Stimulated activated naive CD8-positive, alpha-beta T cell treated with anti-CD3 and anti-CD28 coated beads, Interleukin-15, Interleukin-2, amounts not matched to agents 100 ng/mL and 50 ng/mL, for 24 hours (primary cell): ENCODE data around the gene BEST1.
"Not testable (repeated sequence)": the region's sequence is repeated elsewhere in the genome, so short reads cannot be mapped to it uniquely, and the experiment has no call there.

Source experiments
- H3K27ac Mint-ChIP-seq: one replicate; pipeline ENCODE4 v1.8.0; 2021; ENCODE audit warnings: mild to moderate bottlenecking, mixed read lengths
- H3K27me3 Mint-ChIP-seq: one replicate; pipeline ENCODE4 v1.8.0; 2021; ENCODE audit warnings: mixed read lengths
- H3K36me3 Mint-ChIP-seq: one replicate; pipeline ENCODE4 v1.8.0; 2021; ENCODE audit warnings: low read depth, mixed read lengths
- H3K4me1 Mint-ChIP-seq: one replicate; pipeline ENCODE4 v1.8.0; 2021; ENCODE audit warnings: low read depth, mixed read lengths
- H3K4me3 Mint-ChIP-seq: one replicate; pipeline ENCODE4 v1.8.0; 2021; ENCODE audit warnings: mild to moderate bottlenecking, mixed read lengths
- H3K9me3 Mint-ChIP-seq: one replicate; pipeline ENCODE4 v1.8.0; 2021; ENCODE audit warnings: mixed read lengths

The BEST1 gene

GRCh38 chr11:61996933-61997332 lies 46.8 kb downstream of the BEST1 start:
- peaks cover 14% of the 10 kb centered on the region for H3K36me3 Mint-ChIP-seq
- H3K27me3 Mint-ChIP-seq: no peaks in the 10 kb centered on the region
- peaks cover 12% of the 10 kb centered on the region for H3K9me3 Mint-ChIP-seq
- no peak overlapping the region for H3K27ac Mint-ChIP-seq
- no peak overlapping the region for H3K4me3 Mint-ChIP-seq
- H3K4me1 Mint-ChIP-seq: no peaks in the 10 kb centered on the region

- Mint-ChIP-seq H3K27me3 (no peaks in the 10 kb centered on the region), H3K9me3 (peaks cover 12% of the 10 kb centered on the region), H3K36me3 (peaks cover 14% of the 10 kb centered on the region), H3K27ac (no peak overlapping the region), H3K4me3 (no peak overlapping the region), H3K4me1 (no peaks in the 10 kb centered on the region)
Observed at GRCh38 chr11:61999141-61999975, 49.2 kb downstream of the BEST1 start.

GRCh38 chr11:62000539-62001446 lies 50.6 kb downstream of the BEST1 start:
- peaks cover 12% of the 10 kb centered on the region for H3K9me3 Mint-ChIP-seq
- no peak overlapping the region for H3K27ac Mint-ChIP-seq
- H3K27me3 Mint-ChIP-seq: peaks cover 6% of the 10 kb centered on the region
- H3K4me3 Mint-ChIP-seq: no peak overlapping the region
- H3K36me3 Mint-ChIP-seq: peaks cover 14% of the 10 kb centered on the region
- H3K4me1 Mint-ChIP-seq: no peaks in the 10 kb centered on the region

DNA sequence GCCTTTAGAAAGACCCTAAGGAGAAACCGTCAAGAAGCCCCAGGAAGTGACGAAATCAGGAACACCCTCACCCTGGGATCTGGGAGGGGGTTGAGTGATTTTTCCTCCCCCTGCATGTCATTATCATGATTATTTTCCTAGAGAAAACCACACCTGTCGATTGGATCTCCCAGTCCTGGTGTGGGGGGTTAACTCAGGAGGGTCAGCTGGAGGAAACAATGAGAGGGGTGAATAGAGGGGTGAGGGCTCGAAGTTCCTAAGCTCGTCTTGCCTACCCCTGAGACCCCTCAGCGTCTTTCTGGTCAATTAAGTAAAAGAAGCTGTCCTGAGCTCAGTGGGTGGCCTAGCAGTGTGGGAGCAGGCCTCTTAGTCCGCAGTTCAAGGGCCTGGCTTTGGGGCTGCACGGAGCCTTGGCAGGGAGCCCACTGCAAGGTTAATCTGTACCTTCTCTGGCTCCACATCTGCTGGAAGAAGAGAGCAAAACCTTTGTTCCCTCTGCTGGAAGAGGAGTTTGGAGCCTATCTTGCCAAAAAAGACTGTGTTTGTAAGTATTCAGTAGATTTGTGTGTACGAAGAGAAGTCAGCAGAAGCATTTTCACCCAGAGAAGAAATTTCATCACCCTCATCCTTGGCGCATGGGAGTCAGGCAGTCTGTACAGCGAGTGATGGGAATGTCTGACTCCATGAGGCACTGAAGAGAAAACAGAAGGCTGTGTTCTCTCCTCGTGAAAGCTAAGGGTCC lies 51.5 kb downstream of the BEST1 start:
- H3K27me3 Mint-ChIP-seq: peaks cover 6% of the 10 kb centered on the region
- no peaks in the 10 kb centered on the region for H3K4me1 Mint-ChIP-seq
- H3K36me3 Mint-ChIP-seq: peaks cover 14% of the 10 kb centered on the region
- no peak overlapping the region for H3K4me3 Mint-ChIP-seq
- H3K9me3 Mint-ChIP-seq: peaks cover 12% of the 10 kb centered on the region
- no peak overlapping the region for H3K27ac Mint-ChIP-seq

GRCh38 chr11:62002283-62002682 lies 52.1 kb downstream of the BEST1 start:
- H3K4me3 Mint-ChIP-seq, H3K27ac Mint-ChIP-seq, H3K4me1 Mint-ChIP-seq, H3K27me3 Mint-ChIP-seq: not testable (repeated sequence)
- peaks cover 12% of the 10 kb centered on the region for H3K9me3 Mint-ChIP-seq
- H3K36me3 Mint-ChIP-seq: peaks cover 14% of the 10 kb centered on the region

GRCh38 chr11:62004473-62004872 lies 54.3 kb downstream of the BEST1 start:
- Mint-ChIP-seq H3K36me3 (peaks cover 2% of the 10 kb centered on the region), H3K4me3 (no peak overlapping the region)

DNA sequence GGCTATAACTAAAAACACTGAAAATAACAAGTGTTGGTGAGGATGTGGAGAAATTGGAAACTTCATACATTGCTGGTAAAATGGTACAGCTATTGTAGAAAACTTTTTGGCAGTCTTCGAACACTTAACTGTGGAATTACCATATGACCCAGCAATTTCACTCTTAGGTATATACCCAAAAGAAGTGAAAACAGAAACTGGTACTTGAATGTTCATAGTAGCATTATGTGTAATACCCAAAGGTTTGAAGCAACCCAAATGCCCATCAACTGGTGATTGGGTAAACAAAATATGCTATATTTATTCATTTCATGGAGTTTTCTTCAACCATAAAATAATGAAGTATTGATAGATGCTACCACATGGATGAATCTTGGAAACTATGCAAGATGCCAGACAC lies 58.0 kb downstream of the BEST1 start:
- Mint-ChIP-seq H3K36me3 (no peaks in the 10 kb centered on the region), H3K27me3 (peaks cover 9% of the 10 kb centered on the region), H3K27ac (no peak overlapping the region), H3K9me3 (no peaks in the 10 kb centered on the region), H3K4me1 (no peaks in the 10 kb centered on the region), H3K4me3 (no peak overlapping the region)

More at GRCh38 chr11:62004473-62004872, 54.3 kb downstream of the BEST1 start:
- Mint-ChIP-seq H3K9me3 (peaks cover 2% of the 10 kb centered on the region), H3K27ac (no peak overlapping the region), H3K27me3 (peaks cover 6% of the 10 kb centered on the region), H3K4me1 (no peaks in the 10 kb centered on the region)

DNA sequence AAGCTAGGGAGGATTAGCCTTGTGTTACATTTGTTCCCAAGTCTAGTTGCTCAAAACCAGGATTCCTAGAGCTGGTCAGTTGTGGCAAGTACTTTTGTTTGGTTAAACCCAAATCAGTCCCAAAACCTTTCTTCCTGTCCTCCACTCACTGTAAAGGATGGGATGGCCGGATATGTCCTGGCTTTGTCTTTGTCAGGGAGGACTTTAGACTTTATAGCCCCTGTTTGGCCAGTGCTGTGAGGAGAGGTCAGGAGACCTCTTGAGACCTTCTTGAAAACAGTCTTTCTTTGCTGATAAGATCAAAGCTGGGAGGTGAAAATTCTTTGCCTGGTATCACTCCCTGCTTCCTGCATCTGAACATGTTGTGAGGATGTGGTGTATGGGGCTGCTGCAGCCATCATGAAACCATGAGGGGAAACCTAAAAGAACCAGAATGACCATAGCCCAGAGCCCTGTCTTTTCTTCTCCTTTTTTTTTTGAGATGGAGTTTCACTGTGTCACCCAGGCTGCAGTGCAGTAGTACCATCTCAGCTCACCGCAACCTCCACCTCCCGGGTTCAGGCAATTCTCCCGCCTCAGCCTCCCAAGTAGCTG lies 60.9 kb downstream of the BEST1 start:
- no peaks in the 10 kb centered on the region for H3K4me1 Mint-ChIP-seq
- no peak overlapping the region for H3K4me3 Mint-ChIP-seq
- peaks cover 3% of the 10 kb centered on the region for H3K27me3 Mint-ChIP-seq
- H3K36me3 Mint-ChIP-seq: no peaks in the 10 kb centered on the region
- H3K27ac Mint-ChIP-seq: no peak overlapping the region
- no peaks in the 10 kb centered on the region for H3K9me3 Mint-ChIP-seq

DNA sequence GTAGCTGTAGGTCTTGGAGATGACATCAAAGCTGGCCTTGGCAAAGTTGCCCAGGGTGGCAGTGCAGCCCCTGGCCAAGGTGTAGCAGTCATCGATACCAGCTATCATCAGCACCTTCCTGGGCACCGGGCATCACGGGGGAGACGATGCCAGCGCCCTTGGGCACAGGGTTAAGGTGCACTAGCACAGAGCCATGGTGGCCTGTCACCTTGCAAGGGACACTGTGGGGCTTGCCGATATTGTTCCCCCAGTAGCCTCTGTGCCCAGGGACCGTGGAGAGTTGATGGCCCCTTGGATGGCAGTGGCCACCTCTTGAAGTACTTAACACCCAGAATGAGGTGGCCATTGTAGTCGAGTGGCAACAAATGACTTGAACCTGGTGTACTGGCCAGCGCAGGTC lies 61.7 kb downstream of the BEST1 start:
- Mint-ChIP-seq H3K4me1 (no peaks in the 10 kb centered on the region), H3K9me3 (no peaks in the 10 kb centered on the region), H3K36me3 (no peaks in the 10 kb centered on the region), H3K27ac (no peak overlapping the region), H3K27me3 (peaks cover 3% of the 10 kb centered on the region), H3K4me3 (no peak overlapping the region)

- Mint-ChIP-seq H3K4me1 (no peaks in the 10 kb centered on the region), H3K27me3 (peaks cover 3% of the 10 kb centered on the region), H3K27ac (no peak overlapping the region), H3K4me3 (no peak overlapping the region), H3K36me3 (no peaks in the 10 kb centered on the region), H3K9me3 (no peaks in the 10 kb centered on the region)
Observed at GRCh38 chr11:62012451-62012831, 62.3 kb downstream of the BEST1 start.

- H3K4me1 Mint-ChIP-seq: no peaks in the 10 kb centered on the region
- no peak overlapping the region for H3K27ac Mint-ChIP-seq
- no peaks in the 10 kb centered on the region for H3K36me3 Mint-ChIP-seq
Observed at GRCh38 chr11:62012832-62013461, 62.8 kb downstream of the BEST1 start.

More at GRCh38 chr11:62012832-62013461, 62.8 kb downstream of the BEST1 start:
- Mint-ChIP-seq H3K9me3 (no peaks in the 10 kb centered on the region), H3K27me3 (peaks cover 3% of the 10 kb centered on the region), H3K4me3 (no peak overlapping the region)
